HEK293T (cell line): ENCODE data around the gene EMSY.

ENCODE experiments used
- ARNT ChIP-seq: fragments of 450-650 bp; IDR thresholded peaks from 2 replicates; pipeline ENCODE4 v1.6.1; 2017; ENCODE audit warnings: mild to moderate bottlenecking
- BHLHE40 ChIP-seq: fragments of 450-650 bp; IDR thresholded peaks from 2 replicates; pipeline ENCODE4 v1.6.1; 2016; ENCODE audit warnings: mild to moderate bottlenecking, moderate library complexity, borderline replicate concordance
- ELF4 ChIP-seq: fragments of 450-650 bp; IDR thresholded peaks from 2 replicates; pipeline ENCODE4 v1.6.1; 2017; ENCODE audit warnings: antibody characterized with exemption
- FOXA1 ChIP-seq: fragments of 450-650 bp; IDR thresholded peaks from 2 replicates; pipeline ENCODE4 v1.6.1; 2016; ENCODE audit warnings: mild to moderate bottlenecking
- FOXK2 ChIP-seq: fragments of 450-650 bp; IDR thresholded peaks from 2 replicates; pipeline ENCODE4 v1.6.1; 2016; ENCODE audit warnings: mild to moderate bottlenecking
- FOXM1 ChIP-seq: fragments of 450-650 bp; IDR thresholded peaks from 2 replicates; pipeline ENCODE4 v1.6.1; 2017; ENCODE audit warnings: mild to moderate bottlenecking, borderline replicate concordance
- HDGF ChIP-seq: fragments of 450-650 bp; IDR thresholded peaks from 2 replicates; pipeline ENCODE4 v1.6.1; 2017; ENCODE audit warnings: antibody characterized with exemption, borderline replicate concordance
- L3MBTL2 ChIP-seq: fragments of 450-650 bp; conservative IDR thresholded peaks from 2 replicates; pipeline ENCODE4 v1.6.1; 2016; ENCODE audit warnings: mild to moderate bottlenecking
- LEF1 ChIP-seq: fragments of 450-650 bp; IDR thresholded peaks from 2 replicates; pipeline ENCODE4 v1.6.1; 2017; ENCODE audit warnings: mild to moderate bottlenecking, borderline replicate concordance
- SP1 ChIP-seq: fragments of 450-650 bp; IDR thresholded peaks from 2 replicates; pipeline ENCODE4 v1.6.1; 2017
- SUZ12 ChIP-seq: fragments of 450-650 bp; IDR thresholded peaks from 2 replicates; pipeline ENCODE4 v1.6.1; 2016; ENCODE audit warnings: mild to moderate bottlenecking
- TARDBP ChIP-seq: fragments of 450-650 bp; IDR thresholded peaks from 2 replicates; pipeline ENCODE4 v1.6.1; 2016
- ZNF384 ChIP-seq: fragments of 450-650 bp; IDR thresholded peaks from 2 replicates; pipeline ENCODE4 v1.6.1; 2016
- TF ChIP-seq, protein P1 (sequence below): fragments of 450-650 bp; IDR thresholded peaks from 2 replicates; pipeline ENCODE4 v1.6.1; 2016

- TF ChIP-seq FOXM1 (no peak), SP1 (no peak), ARNT (no peak), FOXK2 (no peak), FOXA1 (no peak), BHLHE40 (no peak), L3MBTL2 (no peak), SUZ12 (no peak), ZNF384 (no peak), ELF4 (no peak), LEF1 (no peak), TARDBP (no peak), HDGF (no peak)
- TF ChIP-seq, protein P1, sequence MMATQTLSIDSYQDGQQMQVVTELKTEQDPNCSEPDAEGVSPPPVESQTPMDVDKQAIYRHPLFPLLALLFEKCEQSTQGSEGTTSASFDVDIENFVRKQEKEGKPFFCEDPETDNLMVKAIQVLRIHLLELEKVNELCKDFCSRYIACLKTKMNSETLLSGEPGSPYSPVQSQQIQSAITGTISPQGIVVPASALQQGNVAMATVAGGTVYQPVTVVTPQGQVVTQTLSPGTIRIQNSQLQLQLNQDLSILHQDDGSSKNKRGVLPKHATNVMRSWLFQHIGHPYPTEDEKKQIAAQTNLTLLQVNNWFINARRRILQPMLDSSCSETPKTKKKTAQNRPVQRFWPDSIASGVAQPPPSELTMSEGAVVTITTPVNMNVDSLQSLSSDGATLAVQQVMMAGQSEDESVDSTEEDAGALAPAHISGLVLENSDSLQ = no peak
Observed at GRCh38 chr11:76561245-76561644, 116.4 kb downstream of the EMSY start.
